ENCODE data around the gene IFI35. TPM values are rescaled to one million over a fixed set of nuclear protein-coding genes. Genes with fewer than 3 reads are reported as not detected.
"Not testable (repeated sequence)": the region's sequence is repeated elsewhere in the genome, so short reads cannot be mapped to it uniquely, and the experiment has no call there.

Gene IFI35
- total RNA-seq, 2 donors from 2014 or later: 38.4 to 45.4 TPM

GRCh38 chr17:43051969-43052368 is 45.4 kb downstream of the IFI35 start:
- H3K27me3 Mint-ChIP-seq: no peaks in the 10 kb centered on the region
- H3K4me1 Mint-ChIP-seq: no peaks in the 10 kb centered on the region
- H3K27ac Mint-ChIP-seq: no peak overlapping the region
- peaks cover 98% of the 10 kb centered on the region for H3K36me3 Mint-ChIP-seq (ENCODE audit: low read depth)
- no peak overlapping the region for H3K4me3 Mint-ChIP-seq
- no peak for ATAC-seq (replicated peaks)
- H3K9me3 Mint-ChIP-seq: no peaks in the 10 kb centered on the region

GRCh38 chr17:43053008-43053407 is 46.4 kb downstream of the IFI35 start:
- not testable (repeated sequence) for H3K4me3 Mint-ChIP-seq; H3K27me3 Mint-ChIP-seq; H3K27ac Mint-ChIP-seq; H3K9me3 Mint-ChIP-seq; H3K4me1 Mint-ChIP-seq; ATAC-seq (replicated peaks)
- peaks cover 91% of the 10 kb centered on the region for H3K36me3 Mint-ChIP-seq (ENCODE audit: low read depth)

GRCh38 chr17:43056051-43056450 is 49.5 kb downstream of the IFI35 start:
- Mint-ChIP-seq H3K4me1 (no peaks in the 10 kb centered on the region), H3K36me3 (ENCODE audit: low read depth) (peaks cover 68% of the 10 kb centered on the region), H3K4me3 (no peak overlapping the region), H3K27ac (no peak overlapping the region), H3K9me3 (no peaks in the 10 kb centered on the region), H3K27me3 (no peaks in the 10 kb centered on the region)
- no peak for ATAC-seq (replicated peaks)

DNA sequence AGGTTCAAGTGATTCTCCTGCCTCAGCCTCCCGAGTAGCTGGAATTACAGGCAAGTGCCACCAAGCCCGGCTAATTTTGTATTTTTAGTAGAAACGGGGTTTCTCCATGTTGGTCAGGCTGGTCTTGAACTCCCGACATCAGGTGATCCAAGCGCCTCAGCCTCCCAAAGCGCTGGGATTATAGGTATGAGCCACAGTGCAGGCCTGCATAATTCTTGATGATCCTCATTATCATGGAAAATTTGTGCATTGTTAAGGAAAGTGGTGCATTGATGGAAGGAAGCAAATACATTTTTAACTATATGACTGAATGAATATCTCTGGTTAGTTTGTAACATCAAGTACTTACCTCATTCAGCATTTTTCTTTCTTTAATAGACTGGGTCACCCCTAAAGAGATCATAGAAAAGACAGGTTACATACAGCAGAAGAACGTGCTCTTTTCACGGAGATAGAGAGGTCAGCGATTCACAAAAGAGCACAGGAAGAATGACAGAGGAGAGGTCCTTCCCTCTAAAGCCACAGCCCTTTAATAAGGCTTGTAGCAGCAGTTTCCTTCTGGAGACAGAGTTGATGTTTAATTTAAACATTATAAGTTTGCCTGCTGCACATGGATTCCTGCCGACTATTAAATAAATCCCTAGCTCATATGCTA is 56.5 kb downstream of the IFI35 start:
- H3K4me1 Mint-ChIP-seq: no peaks in the 10 kb centered on the region
- no peak overlapping the region for H3K27ac Mint-ChIP-seq
- ATAC-seq (replicated peaks): no peak
- no peaks in the 10 kb centered on the region for H3K9me3 Mint-ChIP-seq
- peaks cover 46% of the 10 kb centered on the region for H3K36me3 Mint-ChIP-seq (ENCODE audit: low read depth)
- H3K27me3 Mint-ChIP-seq: no peaks in the 10 kb centered on the region
- no peak overlapping the region for H3K4me3 Mint-ChIP-seq

Other genes with a start within 250 kb of the IFI35 start
- gene RAMP2, start 245.6 kb upstream of the IFI35 start, total RNA-seq: not detected
- 10 to 100 TPM; 39.3 to 47.5 TPM for gene VPS25, start 233.3 kb upstream of the IFI35 start, total RNA-seq
- 1 to 10 TPM in 1 of 2 donors, under 1 TPM in 1; 0.41 to 1.5 TPM for gene WNK4, start 226.2 kb upstream of the IFI35 start, total RNA-seq
- 10 to 100 TPM; 18.6 to 31.2 TPM for gene COA3, start 208.1 kb upstream of the IFI35 start, total RNA-seq
- under 1 TPM in 1 of 2 donors, not detected in 1; 0.24 TPM for gene CNTD1, start 207.9 kb upstream of the IFI35 start, total RNA-seq
- 10 to 100 TPM; 62.3 to 98.2 TPM for gene BECN1, start 182.5 kb upstream of the IFI35 start, total RNA-seq
- gene PSME3, start 173.4 kb upstream of the IFI35 start, total RNA-seq: 100 to 1,000 TPM in 1 of 2 donors, 10 to 100 TPM in 1; 56.5 to 159 TPM
- 1 to 10 TPM; 2.0 to 3.4 TPM for gene AOC2, start 162.2 kb upstream of the IFI35 start, total RNA-seq
- gene AOC3, start 155.6 kb upstream of the IFI35 start, total RNA-seq: 1 to 10 TPM; 2.2 to 3.0 TPM
- gene G6PC1, start 106.0 kb upstream of the IFI35 start, total RNA-seq: not detected
- 10 to 100 TPM; 58.5 to 61.3 TPM for gene AARSD1, start 42.3 kb upstream of the IFI35 start, total RNA-seq
- gene PTGES3L, start 26.7 kb upstream of the IFI35 start, total RNA-seq: 1 to 10 TPM; 1.4 to 2.7 TPM
- 10 to 100 TPM; 15.7 to 21.9 TPM for gene RUNDC1, start 26.2 kb upstream of the IFI35 start, total RNA-seq
- gene RPL27, start 8.4 kb upstream of the IFI35 start, total RNA-seq: 1,000 to 10,000 TPM; 1,154 to 1,186 TPM
- 10 to 100 TPM; 30.9 to 36.5 TPM for gene VAT1, start 15.6 kb downstream of the IFI35 start, total RNA-seq
- gene RND2, start 18.4 kb downstream of the IFI35 start, total RNA-seq: not detected
- gene BRCA1, start 118.6 kb downstream of the IFI35 start, total RNA-seq: 10 to 100 TPM; 80.3 to 93.4 TPM
- gene NBR1, start 164.4 kb downstream of the IFI35 start, total RNA-seq: 10 to 100 TPM; 47.2 to 83.1 TPM
- 10 to 100 TPM in 1 of 2 donors, 1 to 10 TPM in 1; 9.5 to 28.4 TPM for gene TMEM106A, start 205.1 kb downstream of the IFI35 start, total RNA-seq
- gene CCDC200, start 221.8 kb downstream of the IFI35 start, total RNA-seq: 1 to 10 TPM in 1 of 2 donors, not detected in 1; 1.1 TPM
- gene RNU2-1, start 227.2 kb downstream of the IFI35 start, total RNA-seq: 1,000 to 10,000 TPM; 5,691 to 6,034 TPM

Data from activated T-helper 17 cell treated with anti-CD3 and anti-CD28 coated beads, Interleukin-2, amount 50 U/mL, for 72 hours (primary cell).